ENCODE results near the gene CPA1. TPM values are rescaled to one million over a fixed set of nuclear protein-coding genes. Genes with fewer than 3 reads are reported as not detected.

The CPA1 gene
- total RNA-seq, 2 donors from 2014 or later = not detected

GRCh38 chr7:130397758-130398073 is 17.4 kb downstream of the CPA1 start:
- Histone ChIP-seq H3K27ac (ENCODE audit: low read depth, low read length) (no peak overlapping the region), H3K27me3 (ENCODE audit: control insufficient read depth, insufficient read depth, low read length, poor library complexity, severe bottlenecking) (no peaks in the 10 kb centered on the region), H3K9ac (ENCODE audit: extremely low read depth, low read length, poor library complexity, severe bottlenecking) (no peak overlapping the region), H3K9me3 (ENCODE audit: control insufficient read depth, low read length) (no peaks in the 10 kb centered on the region), H3K4me1 (ENCODE audit: control insufficient read depth, insufficient read depth, low read length) (peaks cover 5% of the 10 kb centered on the region), H3K36me3 (ENCODE audit: control insufficient read depth, insufficient read depth, low read length) (no peaks in the 10 kb centered on the region), H3K4me3 (ENCODE audit: low read length) (no peak overlapping the region)
- TF ChIP-seq CTCF (conservative IDR thresholded peaks at IDR 0.05) = no peak
- peaks cover 13% of the 10 kb centered on the region for H3K4me1 Mint-ChIP-seq
- H3K27me3 Mint-ChIP-seq (ENCODE audit: insufficient read depth) = no peaks in the 10 kb centered on the region
- H3K9me3 Mint-ChIP-seq = no peaks in the 10 kb centered on the region
- no peak overlapping the region for H3K27ac Mint-ChIP-seq
- no peak for DNase-seq
- WGBS, 2 experiments (ENCODE audit: insufficient coverage in 1 of 2, insufficient read length in 1 of 2) = 91 to 100% methylated on average over 1 to 3 of the region's 3 CpGs
- H3K36me3 Mint-ChIP-seq (ENCODE audit: low read depth) = no peaks in the 10 kb centered on the region
- H3K4me3 Mint-ChIP-seq = no peak overlapping the region

- no peak for TF ChIP-seq CTCF (conservative IDR thresholded peaks at IDR 0.05)
- Histone ChIP-seq H3K36me3 (ENCODE audit: control insufficient read depth, insufficient read depth, low read length) (no peaks in the 10 kb centered on the region), H3K9me3 (ENCODE audit: control insufficient read depth, low read length) (no peaks in the 10 kb centered on the region), H3K4me3 (ENCODE audit: low read length) (no peak overlapping the region), H3K27me3 (ENCODE audit: control insufficient read depth, insufficient read depth, low read length, poor library complexity, severe bottlenecking) (no peaks in the 10 kb centered on the region), H3K4me1 (ENCODE audit: control insufficient read depth, insufficient read depth, low read length) (peaks cover 5% of the 10 kb centered on the region), H3K9ac (ENCODE audit: extremely low read depth, low read length, poor library complexity, severe bottlenecking) (no peak overlapping the region), H3K27ac (ENCODE audit: low read depth, low read length) (no peak overlapping the region)
- Mint-ChIP-seq H3K4me1 (peaks cover 13% of the 10 kb centered on the region), H3K4me3 (no peak overlapping the region), H3K27me3 (ENCODE audit: insufficient read depth) (no peaks in the 10 kb centered on the region), H3K36me3 (ENCODE audit: low read depth) (no peaks in the 10 kb centered on the region), H3K9me3 (no peaks in the 10 kb centered on the region), H3K27ac (peak overlapping the region; percentile 53)
- no peak for DNase-seq
- WGBS, 2 experiments (ENCODE audit: insufficient coverage in 1 of 2, insufficient read length in 1 of 2) = 92 to 100% methylated on average over 6 to 8 of the region's 8 CpGs
Observed at GRCh38 chr7:130398526-130399090, 18.3 kb downstream of the CPA1 start.

GRCh38 chr7:130400120-130400572 is 19.9 kb downstream of the CPA1 start:
- no peak overlapping the region for H3K4me3 Mint-ChIP-seq
- no peaks in the 10 kb centered on the region for H3K36me3 Mint-ChIP-seq (ENCODE audit: low read depth)
- Histone ChIP-seq H3K36me3 (ENCODE audit: control insufficient read depth, insufficient read depth, low read length) (no peaks in the 10 kb centered on the region), H3K4me1 (ENCODE audit: control insufficient read depth, insufficient read depth, low read length) (no peaks in the 10 kb centered on the region), H3K9ac (ENCODE audit: extremely low read depth, low read length, poor library complexity, severe bottlenecking) (no peak overlapping the region), H3K27me3 (ENCODE audit: control insufficient read depth, insufficient read depth, low read length, poor library complexity, severe bottlenecking) (no peaks in the 10 kb centered on the region), H3K9me3 (ENCODE audit: control insufficient read depth, low read length) (no peaks in the 10 kb centered on the region), H3K27ac (ENCODE audit: low read depth, low read length) (no peak overlapping the region), H3K4me3 (ENCODE audit: low read length) (no peak overlapping the region)
- peaks cover 6% of the 10 kb centered on the region for H3K4me1 Mint-ChIP-seq
- no peaks in the 10 kb centered on the region for H3K27me3 Mint-ChIP-seq (ENCODE audit: insufficient read depth)
- TF ChIP-seq CTCF (conservative IDR thresholded peaks at IDR 0.05) = no peak
- H3K9me3 Mint-ChIP-seq = no peaks in the 10 kb centered on the region
- 90 to 93% methylated on average over 4 of the region's 4 CpGs for WGBS, 2 experiments (ENCODE audit: insufficient coverage in 1 of 2, insufficient read length in 1 of 2)
- H3K27ac Mint-ChIP-seq = no peak overlapping the region
- DNase-seq = no peak

All from endodermal cell (in vitro differentiated cells).